Cardiac septum (tissue), 1 donor: ENCODE measurements around the gene PTP4A2. TPM values are rescaled to one million over a fixed set of nuclear protein-coding genes. Genes with fewer than 3 reads are reported as not detected.
"Not testable (repeated sequence)": the region's sequence is repeated elsewhere in the genome, so short reads cannot be mapped to it uniquely, and the experiment has no call there.

ENCODE experiments used
- DNase-seq: peaks from one replicate; pipeline ENCODE4 v3.0.0-alpha.2; 2020; ENCODE audit warnings: low spot score
- intact Hi-C: fragments of 100-400 bp; cut with DNase I; formaldehyde crosslinking; loops from one replicate; pipeline ENCODE4 v1.14.0; 2022
- total RNA-seq: library from RNA; stranded (reverse); fragmentation: NEBNext Ultra II Directional; extraction: Animal tissue kit (Norgen Biotek cat#: 25700); gene quantifications from one replicate; pipeline ENCODE4 v1.2.1, GENCODE V29; 2021
- donor health status: DM: no; HTN: no; CAD: no.

Gene PTP4A2
- total RNA-seq, 1 donor from 2014 or later, result 216 TPM

DNA sequence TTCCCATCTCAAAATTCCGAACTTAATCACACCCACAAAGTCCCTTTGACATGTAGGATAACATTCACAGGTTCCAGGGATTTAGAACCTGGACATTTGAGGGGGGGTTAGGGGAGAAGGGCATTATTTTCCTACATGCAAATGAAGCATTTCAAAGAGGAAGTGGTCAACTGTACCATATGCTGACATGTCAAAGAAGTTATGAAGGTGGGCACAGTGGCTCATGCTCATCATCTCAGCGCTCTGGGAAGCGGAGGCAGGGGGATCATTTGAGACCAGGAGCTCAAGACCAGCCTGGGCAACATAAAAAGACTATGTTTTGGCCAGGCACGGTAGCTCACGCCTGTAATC, 35.7 kb downstream of the PTP4A2 start:
- intact Hi-C loops, result no loop called here
- no peak for DNase-seq

DNA sequence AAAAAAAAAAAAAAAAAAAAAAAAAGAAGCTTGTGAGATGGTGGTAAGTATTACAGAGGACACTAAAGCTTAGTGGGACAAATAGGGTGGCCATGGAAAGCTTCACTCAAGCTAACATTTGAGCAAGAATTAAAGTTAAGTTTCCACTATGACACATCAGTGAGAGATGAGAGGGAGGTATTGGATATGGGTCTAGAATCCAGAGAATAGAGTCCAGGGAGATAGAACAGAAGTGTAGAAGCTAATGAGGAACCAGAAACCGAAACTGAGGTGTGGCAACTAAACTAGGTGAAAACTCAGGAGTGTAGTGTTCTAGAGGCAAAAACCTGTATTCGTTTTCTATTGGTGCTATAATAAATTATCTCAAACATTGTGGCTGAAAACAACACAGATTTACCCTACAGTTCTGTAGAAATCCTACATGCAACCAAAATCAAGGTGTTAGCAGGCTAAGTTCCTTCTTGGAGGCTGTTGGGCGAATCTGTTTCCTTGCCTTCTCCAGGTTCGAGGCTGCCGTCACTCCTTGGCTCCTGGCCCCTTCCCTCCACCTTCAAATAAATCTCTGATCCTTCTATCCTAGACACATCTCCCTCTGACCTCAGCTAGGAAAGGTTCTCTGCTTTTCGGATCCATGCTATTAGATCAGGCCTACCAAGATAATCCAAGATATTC, 36.2 kb downstream of the PTP4A2 start:
- intact Hi-C loops, result no loop called here
- no peak for DNase-seq

DNA sequence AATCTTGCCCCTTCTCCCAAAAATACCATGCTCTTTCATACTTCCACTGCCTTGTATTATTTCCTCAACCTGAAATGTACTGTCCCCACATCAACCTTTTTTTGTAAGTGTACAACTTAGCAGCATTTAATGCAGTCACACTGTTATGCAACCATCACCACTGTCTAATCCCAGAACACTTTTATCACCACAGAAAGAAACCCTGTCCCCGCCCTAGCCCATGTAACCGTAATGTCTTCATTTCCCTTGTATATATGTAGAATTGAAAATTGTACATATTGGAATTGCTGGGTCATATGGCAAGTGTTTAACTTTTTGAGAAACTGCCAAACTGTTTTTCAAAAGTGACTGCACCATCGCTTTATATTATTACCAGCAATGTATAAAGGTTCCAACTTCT, 37.4 kb downstream of the PTP4A2 start:
- DNase-seq, result no peak
- intact Hi-C loops, result no loop called here

DNA sequence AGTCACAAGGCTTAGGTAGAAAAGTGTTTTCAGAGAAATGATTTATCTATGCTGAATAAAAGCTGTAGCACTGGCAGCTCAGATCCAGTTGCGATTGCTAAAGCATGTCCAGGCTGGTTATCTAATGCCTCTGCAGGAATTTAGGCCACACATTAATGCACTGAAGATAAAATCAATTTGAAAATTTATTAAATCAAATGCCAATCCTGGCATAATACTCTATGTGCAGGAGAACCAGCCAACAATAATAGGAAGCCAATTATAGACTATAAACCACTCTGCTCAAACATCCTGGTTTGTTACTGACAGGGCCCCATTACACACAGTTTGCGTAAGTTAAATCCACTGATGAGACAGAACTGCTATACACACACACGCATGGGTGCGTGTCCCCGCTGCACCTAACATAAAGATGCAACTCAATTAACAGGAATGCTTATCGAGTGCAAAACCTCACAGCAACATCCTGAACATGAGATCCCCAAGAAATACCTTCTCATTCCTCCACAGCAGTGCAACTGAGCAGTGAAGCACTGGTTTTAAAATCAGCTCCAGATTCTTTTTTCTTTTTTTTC, 40.6 kb downstream of the PTP4A2 start:
- intact Hi-C loops, result no loop called here
- no peak for DNase-seq

DNA sequence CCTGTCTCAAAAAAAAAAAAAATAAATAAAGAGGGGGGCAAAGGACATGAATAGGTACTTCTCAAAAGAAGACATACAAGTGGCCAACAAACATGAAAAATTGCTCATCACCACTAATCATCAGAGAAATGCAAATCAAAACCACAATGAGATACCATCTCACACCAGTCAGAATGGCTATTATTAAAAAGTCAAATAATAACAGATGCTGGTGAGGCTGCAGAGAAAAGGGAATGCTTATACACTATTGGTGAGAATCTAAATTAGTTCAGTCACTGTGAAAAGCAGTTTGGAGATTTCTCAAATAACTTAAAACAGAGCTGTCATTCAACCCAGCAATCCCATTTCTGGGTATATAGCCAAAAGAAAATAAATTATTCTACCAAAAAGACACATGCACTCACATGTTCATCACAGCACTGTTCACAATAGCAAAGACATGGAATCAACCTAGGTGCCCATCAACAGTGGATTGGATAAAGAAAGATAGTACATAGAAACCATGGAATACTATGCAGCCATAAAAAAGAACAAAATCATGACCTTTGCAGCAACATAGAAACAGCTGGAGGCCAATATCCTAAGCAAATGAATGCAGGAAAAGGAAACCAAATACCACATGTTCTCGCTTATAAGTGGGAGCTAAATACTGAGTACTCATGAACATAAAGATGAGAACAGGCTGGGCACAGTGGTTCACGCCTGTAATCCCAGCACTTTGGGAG, 42.5 kb downstream of the PTP4A2 start:
- DNase-seq, intact Hi-C loops: not testable (repeated sequence)

DNA sequence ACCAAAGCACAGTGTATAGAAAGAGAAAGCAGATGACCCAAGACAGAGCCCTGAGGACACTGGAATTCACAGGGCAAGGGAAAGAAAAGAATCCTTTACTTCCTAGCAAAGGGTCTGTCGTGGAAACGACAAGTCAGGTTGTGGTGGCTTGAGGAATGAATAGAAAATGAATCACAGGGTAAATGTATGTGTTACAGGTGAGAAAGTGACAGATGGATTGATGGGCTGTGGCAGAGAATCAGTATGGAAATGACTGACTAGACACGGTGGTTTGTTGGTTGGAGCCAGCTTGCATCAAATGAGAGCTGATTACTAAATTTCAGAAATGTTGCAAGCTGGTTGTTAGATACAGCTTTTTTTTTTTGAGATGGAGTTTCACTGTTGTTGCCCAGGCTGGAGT, 46.9 kb downstream of the PTP4A2 start:
- intact Hi-C loops, result no loop called here
- no peak for DNase-seq

DNA sequence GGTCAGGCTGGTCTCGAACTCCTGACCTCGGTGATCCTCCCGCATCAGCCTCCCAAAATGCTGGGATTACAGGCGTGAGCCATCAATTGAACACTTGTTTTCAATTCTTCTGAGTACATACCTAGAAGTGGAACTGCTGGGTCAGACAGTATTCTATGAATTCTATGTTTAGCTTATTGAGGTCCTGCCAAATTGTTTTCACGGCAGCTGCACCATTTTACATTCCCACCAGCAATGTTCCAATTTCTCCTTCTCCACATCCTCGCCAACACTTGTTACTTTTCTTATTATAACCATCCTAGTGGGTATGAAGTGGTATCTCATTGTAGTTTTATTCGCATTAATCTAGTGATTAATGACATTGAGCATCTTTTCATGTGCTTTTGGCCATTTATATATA, 49.9 kb downstream of the PTP4A2 start:
- intact Hi-C loops, result no loop called here
- DNase-seq, result no peak

DNA sequence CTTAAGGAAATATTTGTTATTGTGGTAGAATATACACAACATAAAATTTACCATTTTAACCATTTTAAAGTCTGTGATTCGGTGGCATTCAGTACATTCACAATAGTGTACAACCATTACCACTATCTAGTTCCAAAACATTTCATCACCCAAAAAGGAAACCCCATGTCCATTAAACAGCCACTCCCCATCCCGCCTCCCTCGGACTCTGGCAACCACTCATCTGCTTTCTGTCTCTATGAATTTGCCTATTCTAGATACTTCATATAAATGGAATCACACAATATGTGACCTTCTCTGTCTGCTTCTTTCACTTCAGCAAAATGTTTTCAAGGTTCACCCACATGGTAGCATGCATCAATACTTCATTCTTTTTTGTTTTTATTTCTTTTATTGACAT, 51.3 kb downstream of the PTP4A2 start:
- intact Hi-C loops, result no loop called here
- no peak for DNase-seq

DNA sequence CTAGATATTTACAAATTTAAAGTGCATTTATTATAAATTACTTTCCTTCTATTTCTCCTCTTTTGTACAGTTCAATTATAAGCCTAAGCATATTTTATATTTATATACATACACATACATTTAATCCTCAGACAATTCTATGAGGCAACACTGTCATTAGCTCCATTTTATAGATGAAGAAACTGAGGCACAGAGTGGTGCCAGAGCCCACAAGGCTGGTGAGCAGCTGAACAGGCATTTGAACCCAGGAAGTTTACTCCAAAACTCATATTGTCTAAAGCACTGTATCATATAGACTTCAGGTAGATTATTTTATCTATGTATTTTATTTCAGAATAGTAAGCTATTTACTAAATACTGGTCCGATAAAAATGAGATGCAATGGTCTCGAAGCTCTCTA, 52.3 kb downstream of the PTP4A2 start:
- intact Hi-C loops, result no loop called here
- no peak for DNase-seq

DNA sequence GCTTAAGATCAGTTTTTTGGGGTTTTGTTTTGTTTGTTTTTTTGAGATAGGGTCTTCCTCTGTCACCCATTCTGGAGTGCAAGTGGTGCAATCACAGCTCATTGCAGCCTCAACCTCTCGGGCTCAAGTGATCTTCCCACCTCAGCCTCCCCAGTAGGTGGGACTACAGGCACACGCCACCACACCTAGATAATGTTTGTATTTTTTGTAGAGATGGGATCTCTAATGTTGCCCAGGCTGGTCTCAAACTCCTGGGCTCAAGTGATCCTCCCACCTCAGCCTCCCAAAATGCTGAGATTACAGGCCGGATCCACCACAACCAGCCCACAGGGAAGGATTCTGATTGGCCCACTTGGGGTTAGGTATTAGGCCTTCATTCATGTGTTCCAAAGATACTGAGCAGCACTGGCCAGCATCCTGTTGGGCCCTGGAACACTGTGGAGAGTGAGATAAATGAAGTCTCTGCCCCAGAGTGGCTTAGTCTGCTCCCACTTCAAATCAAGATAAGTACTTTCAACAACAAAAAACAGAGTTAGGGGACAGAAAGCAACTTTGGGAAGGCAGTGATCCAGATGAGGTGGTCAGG, 54.7 kb downstream of the PTP4A2 start:
- intact Hi-C loops, result no loop called here
- DNase-seq, result no peak

DNA sequence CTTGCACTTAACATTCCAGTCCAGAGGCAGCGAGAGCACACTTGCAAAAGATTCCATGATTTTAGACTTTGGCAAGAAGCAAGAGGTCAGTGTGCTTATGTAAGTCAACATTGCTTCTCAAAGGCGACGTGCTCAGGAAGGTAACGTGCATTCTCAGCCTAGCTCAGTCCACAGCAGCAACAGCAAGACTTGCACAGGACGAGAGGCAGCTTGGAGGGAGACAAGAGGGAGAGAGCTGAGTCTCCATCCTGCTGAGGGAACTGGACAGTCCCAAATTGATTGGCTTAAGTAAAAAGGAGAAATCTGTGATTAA, 56.5 kb downstream of the PTP4A2 start:
- intact Hi-C loops, result no loop called here
- DNase-seq, result no peak

DNA sequence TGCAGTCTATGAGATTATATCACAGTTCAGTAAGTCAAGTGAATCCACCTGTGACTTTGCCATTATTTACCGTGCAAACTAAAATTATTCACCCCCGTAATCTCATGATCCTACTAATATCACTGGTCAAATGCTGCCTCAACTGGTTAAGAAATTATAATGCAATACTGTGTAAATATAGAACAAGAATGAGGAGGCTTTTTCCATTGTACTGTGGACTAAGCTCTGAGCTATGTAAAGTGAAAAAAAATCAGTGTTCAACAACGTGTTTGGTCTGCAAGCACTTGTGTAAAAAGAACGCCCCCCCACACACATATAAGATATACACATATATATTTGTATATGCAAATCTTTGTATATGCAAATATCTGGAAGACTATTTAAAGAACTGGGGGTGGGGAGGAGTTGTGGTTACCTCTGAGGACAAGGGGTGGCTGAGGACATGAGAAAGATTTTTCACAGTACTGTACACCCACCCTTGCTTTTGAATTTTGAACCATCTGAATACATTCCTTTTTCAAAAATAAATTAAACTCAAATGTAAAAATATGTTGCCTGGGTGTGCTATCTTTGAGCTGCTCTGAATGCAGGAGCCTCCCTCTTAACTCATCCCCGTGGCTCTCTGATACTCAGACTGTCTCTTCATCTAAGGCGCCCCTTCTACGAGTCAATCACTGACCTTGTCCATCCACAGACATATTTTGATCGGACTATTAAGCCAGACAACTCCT, 57.0 kb downstream of the PTP4A2 start:
- DNase-seq, result no peak
- intact Hi-C loops, result no loop called here

DNA sequence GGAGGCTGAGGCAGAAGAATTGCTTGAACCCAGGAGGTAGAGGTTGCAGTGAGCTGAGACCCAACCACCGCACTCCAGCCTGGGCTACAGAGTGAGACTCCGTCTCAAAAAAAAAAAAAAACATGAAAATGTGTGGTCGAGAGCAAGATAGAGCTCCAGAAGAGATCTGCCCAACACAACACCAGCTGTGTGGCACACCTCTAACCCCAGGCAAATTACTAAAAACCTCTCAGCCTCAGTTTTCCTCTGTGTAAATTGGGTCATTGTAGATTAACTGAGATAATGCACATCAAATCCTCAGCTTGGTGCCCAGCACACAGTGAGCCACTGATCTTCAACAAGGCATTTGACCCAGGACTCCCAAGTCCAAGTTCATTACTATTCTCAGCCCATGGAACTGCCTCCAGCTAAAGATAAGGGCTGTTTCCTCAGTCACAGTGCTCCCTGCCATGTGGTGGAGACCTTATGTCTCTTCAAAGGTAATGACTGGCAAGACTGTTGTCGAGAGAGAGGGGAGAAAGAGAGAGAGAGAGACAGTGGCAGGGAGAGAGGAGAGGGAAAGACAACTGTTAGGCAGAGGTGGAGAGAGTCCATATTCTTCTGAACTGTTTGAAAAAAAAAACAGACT, 58.1 kb downstream of the PTP4A2 start:
- no peak for DNase-seq
- intact Hi-C loops, result no loop called here

DNA sequence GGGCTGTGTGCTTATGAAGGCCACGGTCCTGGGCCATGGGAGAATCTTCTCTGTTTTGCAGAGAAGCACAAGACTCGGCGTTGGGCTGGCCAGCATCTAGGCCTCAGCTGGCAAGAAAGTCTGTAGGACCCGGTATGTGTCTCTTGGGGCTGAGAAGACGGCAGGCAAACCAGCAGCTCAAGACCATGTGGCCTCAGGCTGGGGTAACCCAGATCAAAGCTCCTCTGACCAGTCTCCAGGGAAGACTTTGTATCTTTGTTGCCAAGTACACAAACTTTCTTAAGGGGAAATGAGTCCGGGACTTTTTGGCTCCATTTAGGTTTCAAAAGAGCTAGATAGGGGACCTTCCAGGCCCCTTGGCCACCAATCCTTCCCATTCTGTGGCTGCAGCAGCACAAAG, 60.1 kb downstream of the PTP4A2 start:
- no peak for DNase-seq
- intact Hi-C loops, result no loop called here

DNA sequence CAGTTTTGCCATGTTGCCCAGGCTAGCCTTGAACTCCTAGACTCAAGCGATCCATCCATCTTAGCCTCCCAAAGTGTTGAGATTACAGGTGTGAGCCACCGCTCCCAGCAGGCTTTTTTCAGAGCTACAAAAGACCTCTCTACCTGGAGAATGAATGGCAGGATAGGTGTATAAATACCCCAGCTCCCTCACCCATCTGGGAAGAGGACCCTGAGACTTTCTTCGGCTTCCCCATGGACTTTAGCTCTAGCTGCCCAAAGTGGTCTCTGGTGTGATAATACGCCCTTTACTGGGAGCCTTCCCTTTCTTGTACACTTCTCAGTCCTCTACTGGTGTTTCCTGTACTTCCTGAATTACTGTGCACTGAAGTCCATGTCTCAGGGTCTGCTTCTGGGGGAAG, 60.6 kb downstream of the PTP4A2 start:
- DNase-seq, result no peak
- intact Hi-C loops, result no loop called here

DNA sequence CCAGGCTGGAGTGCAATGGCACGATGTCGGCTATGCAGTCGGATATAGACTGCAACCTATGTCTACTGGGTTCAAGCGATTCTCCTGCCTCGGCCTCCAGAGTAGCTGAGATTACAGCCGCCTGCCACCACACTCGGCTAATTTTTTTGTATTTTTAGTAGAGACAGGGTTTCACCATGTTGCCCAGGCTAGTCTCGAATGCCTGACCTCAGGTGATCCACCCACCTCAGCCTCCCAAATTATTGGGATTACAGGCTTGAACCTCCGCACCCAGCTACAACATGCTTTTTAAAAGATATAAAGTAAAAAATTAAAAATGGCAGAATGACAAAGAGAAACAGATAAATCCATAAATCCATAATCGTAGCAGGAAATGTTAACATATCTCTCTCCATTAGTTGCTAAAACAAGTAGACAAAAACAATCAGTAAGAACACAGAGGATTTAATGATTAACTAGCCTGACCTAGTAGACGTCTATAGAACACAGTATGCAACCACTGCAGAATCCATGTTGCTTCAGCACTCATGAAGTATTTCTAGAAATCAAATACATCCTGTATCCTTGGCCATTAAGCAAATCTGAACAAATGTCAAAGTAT, 62.4 kb downstream of the PTP4A2 start:
- intact Hi-C loops, result no loop called here

DNA sequence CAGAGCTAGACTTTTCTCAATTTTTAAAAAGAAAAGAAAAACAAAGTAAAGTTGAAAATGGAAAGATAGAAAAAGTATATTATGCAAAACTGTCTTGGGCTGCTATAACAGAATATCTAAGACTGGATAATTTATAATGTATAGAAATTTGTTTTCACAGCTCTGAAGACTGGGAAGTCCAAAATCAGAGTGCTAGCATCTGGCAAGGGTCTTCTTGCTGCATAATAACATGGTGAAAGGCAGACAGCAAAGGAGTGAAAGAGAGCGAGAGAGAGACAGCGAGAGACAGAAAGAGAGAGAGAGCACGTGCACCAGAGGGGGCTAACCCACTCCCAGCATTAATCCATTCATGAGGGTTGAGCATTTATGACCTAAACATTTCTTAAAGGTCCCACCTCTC, 63.2 kb downstream of the PTP4A2 start:
- no peak for DNase-seq
- intact Hi-C loops, result no loop called here

More for the DNA sequence above, 62.4 kb downstream of the PTP4A2 start:
- no peak for DNase-seq

DNA sequence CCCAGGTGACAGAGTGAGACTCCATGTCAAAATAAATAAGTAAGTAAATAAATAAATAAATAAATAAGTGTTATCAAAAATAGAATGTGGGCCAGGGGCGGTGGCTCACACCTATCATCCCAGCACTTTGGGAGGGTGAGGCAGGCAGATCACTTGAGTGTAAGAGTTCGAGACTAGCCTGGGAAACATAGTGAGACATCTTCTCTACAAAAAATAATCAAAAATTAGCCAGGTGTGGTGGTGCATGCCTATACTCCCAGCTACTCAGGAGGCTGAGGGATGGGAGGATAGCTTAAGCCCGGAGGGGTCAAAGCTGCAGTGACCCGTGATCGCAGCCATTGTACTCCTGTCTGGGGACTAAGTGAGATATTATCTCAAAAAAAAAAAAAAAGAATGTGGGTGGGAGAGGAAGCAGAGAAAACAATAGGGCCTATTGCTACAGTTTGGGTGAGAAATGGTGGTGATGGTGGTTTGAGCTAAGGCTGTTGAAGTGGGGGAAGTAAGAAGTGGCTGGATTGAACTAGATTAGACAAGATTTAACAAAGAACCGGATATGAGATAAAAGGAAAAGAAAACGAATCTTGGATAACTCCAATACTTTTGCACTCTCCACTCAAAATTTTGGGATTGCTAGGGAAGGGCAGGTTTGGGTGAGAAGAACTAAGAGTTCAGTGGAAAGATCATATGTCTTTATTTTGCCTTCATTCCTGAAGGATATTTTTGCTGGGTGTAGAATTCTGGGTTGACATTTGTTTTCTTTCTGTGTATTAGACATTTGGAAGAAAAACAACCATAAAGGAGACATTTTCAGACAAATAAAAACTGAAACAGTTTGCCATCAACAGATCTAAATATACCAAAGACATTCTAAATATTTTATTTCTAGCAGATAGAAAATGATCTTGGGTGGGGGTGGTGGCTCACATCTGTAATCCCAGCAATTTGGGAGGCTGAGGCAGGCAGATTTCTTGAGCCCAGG, 65.2 kb downstream of the PTP4A2 start:
- no peak for DNase-seq
- intact Hi-C loops, result no loop called here
